ENCODE data around the gene SLC25A5. TPM values are rescaled to one million over a fixed set of nuclear protein-coding genes. Genes with fewer than 3 reads are reported as not detected.
"Not testable (repeated sequence)": the region's sequence is repeated elsewhere in the genome, so short reads cannot be mapped to it uniquely, and the experiment has no call there.

SLC25A5 gene
- total and polyA plus RNA-seq, 2 experiments from 2014 or later = 104 to 150 TPM

DNA sequence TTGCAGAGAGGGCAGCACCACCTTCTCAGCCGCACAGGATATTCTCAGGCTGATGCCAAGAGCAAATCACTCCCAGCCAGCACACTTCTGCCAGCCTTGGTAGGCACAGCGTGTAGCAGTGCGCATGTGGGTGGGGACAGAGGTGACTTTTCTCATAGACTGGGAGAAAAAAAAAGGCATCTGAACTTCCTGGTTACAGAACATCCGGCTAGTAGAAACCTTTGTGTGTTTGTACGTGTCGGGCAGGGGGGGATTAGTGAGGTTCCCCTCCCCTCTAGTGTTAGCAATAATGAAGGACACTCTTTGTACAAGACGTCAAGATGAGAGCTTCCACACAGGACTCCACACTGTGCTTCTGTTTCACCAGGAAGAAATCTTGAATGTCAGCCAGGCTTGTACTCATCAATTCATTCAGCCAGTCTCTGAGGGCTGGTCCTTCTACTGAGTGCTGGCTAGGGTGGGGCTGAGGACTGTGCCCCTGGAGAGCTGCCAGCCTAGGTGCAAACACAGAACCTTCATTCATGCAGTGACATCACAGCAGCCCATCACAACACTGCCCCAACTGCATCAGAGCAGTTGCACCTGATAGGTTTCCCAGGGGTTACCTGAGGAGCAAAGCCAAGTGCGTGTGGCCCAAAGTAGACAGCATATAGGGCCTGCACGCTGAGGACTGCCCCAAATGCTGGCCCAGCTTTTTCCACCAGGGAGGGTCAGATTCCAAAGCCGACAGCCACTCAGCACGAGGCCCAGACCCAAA is 34.7 kb downstream of the SLC25A5 start:
- H3K9me2 ChIP-seq (ENCODE audit: insufficient read depth) = no peaks in the 10 kb centered on the region
- in situ Hi-C loops (cut with MboI) = loop anchor here (25.0 kb wide), 1 partner anchor 234 kb away; no protein-coding TSS in a partner anchor
- no peaks in the 10 kb centered on the region for H4K20me1 ChIP-seq (ENCODE audit: insufficient read depth)
- WGBS, 2 experiments (ENCODE audit: low coverage in 1 of 2, low lambda C conversion rate in 2 of 2, missing lambda C conversion rate in 2 of 2) = 61 to 62% methylated on average over 9 to 11 of the region's 11 CpGs
- no peaks in the 10 kb centered on the region for H3K9me3 ChIP-seq (ENCODE audit: low read depth)
- H3F3A ChIP-seq (ENCODE audit: insufficient read depth) = peaks cover 7% of the 10 kb centered on the region
- peak overlapping the region; percentile 68 for H3K4me2 ChIP-seq (ENCODE audit: unreplicated experiment)
- H3K4me3 ChIP-seq = no peak overlapping the region; the same call in 1 of the 2 replicates
- no peaks in the 10 kb centered on the region for H3K79me2 ChIP-seq (ENCODE audit: insufficient read depth)
- no peaks in the 10 kb centered on the region for H3K36me3 ChIP-seq (ENCODE audit: low read depth)
- H3K27ac ChIP-seq = peak overlapping the region; percentile 62
- DNase-seq = peak; percentile 82
- H3K27me3 ChIP-seq (replicated peaks; ENCODE audit: insufficient read depth) = no peaks in the 10 kb centered on the region
- peak overlapping the region; percentile 30; the same call in 1 of the 2 replicates for H3K9ac ChIP-seq
- H3K4me1 ChIP-seq (ENCODE audit: insufficient read depth) = peaks cover 14% of the 10 kb centered on the region
- H2AFZ ChIP-seq = no peak overlapping the region
- TF ChIP-seq EZH2 (IDR thresholded peaks at IDR 0.05; ENCODE audit: insufficient read depth, poor library complexity, severe bottlenecking) (no peak), EZH2phosphoT487 (IDR thresholded peaks at IDR 0.05; ENCODE audit: insufficient read depth, low read depth) (no peak)

DNA sequence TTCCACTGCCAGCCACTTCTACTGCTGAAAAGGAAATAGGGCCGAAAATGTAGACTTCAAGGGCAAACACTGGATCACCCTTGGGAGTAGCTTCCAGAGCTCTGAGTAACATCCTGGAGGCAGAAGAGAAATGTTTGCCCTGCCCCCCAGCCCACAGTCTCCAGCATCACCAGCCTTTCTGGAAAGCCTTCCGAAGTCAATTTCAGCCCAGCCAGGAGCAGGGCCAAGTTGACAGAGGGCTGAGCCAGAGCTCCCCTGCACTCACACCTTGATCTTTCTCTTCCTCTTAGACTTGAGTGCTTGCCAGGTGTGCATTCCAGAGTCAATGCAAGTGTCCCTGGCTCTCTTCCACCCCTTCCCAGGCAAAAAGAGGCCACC is 35.2 kb downstream of the SLC25A5 start:
- peak overlapping the region; percentile 30; the same call in 1 of the 2 replicates for H3K9ac ChIP-seq
- no peak overlapping the region for H2AFZ ChIP-seq
- in situ Hi-C loops (cut with MboI) = loop anchor here (25.0 kb wide), 1 partner anchor 234 kb away; no protein-coding TSS in a partner anchor
- no peaks in the 10 kb centered on the region for H3K9me3 ChIP-seq (ENCODE audit: low read depth)
- H3K4me1 ChIP-seq (ENCODE audit: insufficient read depth) = peaks cover 14% of the 10 kb centered on the region
- H3K79me2 ChIP-seq (ENCODE audit: insufficient read depth) = no peaks in the 10 kb centered on the region
- WGBS, 2 experiments (ENCODE audit: low coverage in 1 of 2, low lambda C conversion rate in 2 of 2, missing lambda C conversion rate in 2 of 2) = 0 to 10% methylated on average over 1 to 2 of the region's 2 CpGs
- H3F3A ChIP-seq (ENCODE audit: insufficient read depth) = peaks cover 7% of the 10 kb centered on the region
- H3K36me3 ChIP-seq (ENCODE audit: low read depth) = no peaks in the 10 kb centered on the region
- peak; percentile 90 for DNase-seq
- H3K4me2 ChIP-seq (ENCODE audit: unreplicated experiment) = peak overlapping the region; percentile 68
- no peak overlapping the region; the same call in 1 of the 2 replicates for H3K4me3 ChIP-seq
- no peaks in the 10 kb centered on the region for H3K27me3 ChIP-seq (replicated peaks; ENCODE audit: insufficient read depth)
- H3K9me2 ChIP-seq (ENCODE audit: insufficient read depth) = no peaks in the 10 kb centered on the region
- peak overlapping the region; percentile 62 for H3K27ac ChIP-seq
- no peak for TF ChIP-seq EZH2 (IDR thresholded peaks at IDR 0.05; ENCODE audit: insufficient read depth, poor library complexity, severe bottlenecking)
- no peaks in the 10 kb centered on the region for H4K20me1 ChIP-seq (ENCODE audit: insufficient read depth)

DNA sequence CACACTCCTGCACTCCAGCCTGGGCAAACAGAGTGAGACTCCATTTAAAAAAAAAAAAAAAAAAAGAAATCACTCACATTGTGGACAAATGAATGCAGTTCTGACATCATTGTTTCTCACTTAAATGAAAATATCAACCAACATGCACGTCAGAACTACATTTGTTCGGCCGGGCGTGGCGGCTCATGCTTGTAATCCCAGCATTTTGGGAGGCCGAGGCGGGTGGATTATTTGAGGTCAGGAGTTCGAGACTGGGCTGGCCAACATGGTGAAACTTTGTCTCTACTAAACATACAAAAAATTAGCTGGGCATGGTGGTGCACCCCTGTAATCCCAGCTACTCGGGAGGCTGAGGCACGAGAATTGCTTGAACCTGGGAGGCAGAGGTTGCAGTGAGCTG is 36.9 kb downstream of the SLC25A5 start:
- in situ Hi-C loops (cut with MboI) = loop anchor here (25.0 kb wide), 1 partner anchor 232 kb away; no protein-coding TSS in a partner anchor
- H2AFZ ChIP-seq; H4K20me1 ChIP-seq (ENCODE audit: insufficient read depth); H3F3A ChIP-seq (ENCODE audit: insufficient read depth); H3K27me3 ChIP-seq (replicated peaks; ENCODE audit: insufficient read depth); H3K9me2 ChIP-seq (ENCODE audit: insufficient read depth); H3K4me3 ChIP-seq; DNase-seq; H3K9ac ChIP-seq; H3K9me3 ChIP-seq (ENCODE audit: low read depth); H3K27ac ChIP-seq; H3K79me2 ChIP-seq (ENCODE audit: insufficient read depth); H3K4me2 ChIP-seq (ENCODE audit: unreplicated experiment); H3K36me3 ChIP-seq (ENCODE audit: low read depth): not testable (repeated sequence)
- WGBS, 2 experiments (ENCODE audit: low coverage in 1 of 2, low lambda C conversion rate in 2 of 2, missing lambda C conversion rate in 2 of 2) = 82 to 85% methylated on average over 9 to 10 of the region's 10 CpGs
- H3K4me1 ChIP-seq (ENCODE audit: insufficient read depth) = peaks cover 14% of the 10 kb centered on the region

DNA sequence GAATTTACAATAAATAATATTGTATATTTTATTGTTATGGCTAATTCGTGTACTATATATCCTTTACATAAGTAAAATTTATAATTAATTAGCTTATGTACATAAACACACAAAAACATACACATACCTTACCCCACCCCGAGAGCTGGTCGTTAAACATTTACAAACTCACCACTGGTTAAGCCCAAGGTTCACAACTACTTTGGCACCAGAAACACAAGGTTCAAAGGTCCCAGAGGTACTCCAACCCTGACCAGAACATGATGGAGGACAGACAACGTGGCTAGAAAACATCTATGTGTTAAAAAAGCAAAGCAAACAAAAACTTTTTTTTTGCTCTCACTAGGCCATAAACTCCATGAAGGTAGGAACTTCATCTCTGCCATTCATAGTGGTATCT is 37.7 kb downstream of the SLC25A5 start:
- TF ChIP-seq EZH2 (IDR thresholded peaks at IDR 0.05; ENCODE audit: insufficient read depth, poor library complexity, severe bottlenecking) = no peak
- TF ChIP-seq EZH2phosphoT487 (IDR thresholded peaks at IDR 0.05; ENCODE audit: insufficient read depth, low read depth) = no peak
- 94 to 95% methylated on average over 4 of the region's 4 CpGs for WGBS, 2 experiments (ENCODE audit: low coverage in 1 of 2, low lambda C conversion rate in 2 of 2, missing lambda C conversion rate in 2 of 2)
- in situ Hi-C loops (cut with MboI) = loop anchor here (25.0 kb wide), 1 partner anchor 231 kb away; no protein-coding TSS in a partner anchor

More for the DNA sequence above, 37.7 kb downstream of the SLC25A5 start:
- no peak overlapping the region for H3K27ac ChIP-seq
- no peaks in the 10 kb centered on the region for H3K36me3 ChIP-seq (ENCODE audit: low read depth)
- H3K79me2 ChIP-seq (ENCODE audit: insufficient read depth) = no peaks in the 10 kb centered on the region
- H3K9ac ChIP-seq = no peak overlapping the region
- no peak overlapping the region for H3K4me2 ChIP-seq (ENCODE audit: unreplicated experiment)
- H3K9me3 ChIP-seq (ENCODE audit: low read depth) = no peaks in the 10 kb centered on the region
- no peaks in the 10 kb centered on the region for H3K27me3 ChIP-seq (replicated peaks; ENCODE audit: insufficient read depth)
- no peaks in the 10 kb centered on the region for H3K9me2 ChIP-seq (ENCODE audit: insufficient read depth)
- no peak overlapping the region for H3K4me3 ChIP-seq
- peaks cover 7% of the 10 kb centered on the region for H3F3A ChIP-seq (ENCODE audit: insufficient read depth)
- no peaks in the 10 kb centered on the region for H4K20me1 ChIP-seq (ENCODE audit: insufficient read depth)
- H2AFZ ChIP-seq = no peak overlapping the region
- DNase-seq = no peak
- peaks cover 14% of the 10 kb centered on the region for H3K4me1 ChIP-seq (ENCODE audit: insufficient read depth)
